ENCODE data around the gene RTRAF.

DNA sequence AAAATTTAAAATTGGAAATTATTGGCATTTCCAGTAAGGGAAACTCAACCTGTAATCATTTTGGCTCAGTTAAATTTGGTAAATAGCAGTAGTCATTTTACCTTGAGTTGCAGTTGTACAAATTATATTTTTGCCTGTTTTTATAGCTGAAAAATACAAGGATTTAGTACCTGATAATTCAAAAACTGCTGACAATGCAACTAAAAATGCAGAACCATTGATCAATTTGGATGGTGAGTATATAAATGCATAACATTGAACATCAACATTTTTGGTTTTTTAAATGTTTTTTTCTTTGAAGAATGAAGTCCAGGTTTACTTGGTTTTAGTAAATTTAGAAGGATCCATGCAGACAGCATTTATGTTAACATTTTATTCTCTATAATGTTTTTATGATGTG, 9.0 kb downstream of the RTRAF start:
- TF ChIP-seq, protein P1, sequence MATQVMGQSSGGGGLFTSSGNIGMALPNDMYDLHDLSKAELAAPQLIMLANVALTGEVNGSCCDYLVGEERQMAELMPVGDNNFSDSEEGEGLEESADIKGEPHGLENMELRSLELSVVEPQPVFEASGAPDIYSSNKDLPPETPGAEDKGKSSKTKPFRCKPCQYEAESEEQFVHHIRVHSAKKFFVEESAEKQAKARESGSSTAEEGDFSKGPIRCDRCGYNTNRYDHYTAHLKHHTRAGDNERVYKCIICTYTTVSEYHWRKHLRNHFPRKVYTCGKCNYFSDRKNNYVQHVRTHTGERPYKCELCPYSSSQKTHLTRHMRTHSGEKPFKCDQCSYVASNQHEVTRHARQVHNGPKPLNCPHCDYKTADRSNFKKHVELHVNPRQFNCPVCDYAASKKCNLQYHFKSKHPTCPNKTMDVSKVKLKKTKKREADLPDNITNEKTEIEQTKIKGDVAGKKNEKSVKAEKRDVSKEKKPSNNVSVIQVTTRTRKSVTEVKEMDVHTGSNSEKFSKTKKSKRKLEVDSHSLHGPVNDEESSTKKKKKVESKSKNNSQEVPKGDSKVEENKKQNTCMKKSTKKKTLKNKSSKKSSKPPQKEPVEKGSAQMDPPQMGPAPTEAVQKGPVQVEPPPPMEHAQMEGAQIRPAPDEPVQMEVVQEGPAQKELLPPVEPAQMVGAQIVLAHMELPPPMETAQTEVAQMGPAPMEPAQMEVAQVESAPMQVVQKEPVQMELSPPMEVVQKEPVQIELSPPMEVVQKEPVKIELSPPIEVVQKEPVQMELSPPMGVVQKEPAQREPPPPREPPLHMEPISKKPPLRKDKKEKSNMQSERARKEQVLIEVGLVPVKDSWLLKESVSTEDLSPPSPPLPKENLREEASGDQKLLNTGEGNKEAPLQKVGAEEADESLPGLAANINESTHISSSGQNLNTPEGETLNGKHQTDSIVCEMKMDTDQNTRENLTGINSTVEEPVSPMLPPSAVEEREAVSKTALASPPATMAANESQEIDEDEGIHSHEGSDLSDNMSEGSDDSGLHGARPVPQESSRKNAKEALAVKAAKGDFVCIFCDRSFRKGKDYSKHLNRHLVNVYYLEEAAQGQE (IDR thresholded peaks at IDR 0.05; ENCODE audit: low read depth) = no peak
- TF ChIP-seq EP300 (IDR thresholded peaks at IDR 0.05; ENCODE audit: borderline replicate concordance) = no peak
- TF ChIP-seq RAD21 (IDR thresholded peaks at IDR 0.05; ENCODE audit: low read depth) = no peak
- TF ChIP-seq FOXM1 (IDR thresholded peaks at IDR 0.05; ENCODE audit: borderline replicate concordance, low read depth) = no peak
- TF ChIP-seq, protein P2, sequence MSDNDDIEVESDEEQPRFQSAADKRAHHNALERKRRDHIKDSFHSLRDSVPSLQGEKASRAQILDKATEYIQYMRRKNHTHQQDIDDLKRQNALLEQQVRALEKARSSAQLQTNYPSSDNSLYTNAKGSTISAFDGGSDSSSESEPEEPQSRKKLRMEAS (IDR thresholded peaks at IDR 0.05) = no peak
- TF ChIP-seq TCF12 (IDR thresholded peaks at IDR 0.05; ENCODE audit: low read depth) = no peak
- TF ChIP-seq TAF1 (IDR thresholded peaks at IDR 0.05; ENCODE audit: low read depth) = no peak
- TF ChIP-seq YY1 (IDR thresholded peaks at IDR 0.05; ENCODE audit: low read depth) = no peak
- TF ChIP-seq, protein P3, sequence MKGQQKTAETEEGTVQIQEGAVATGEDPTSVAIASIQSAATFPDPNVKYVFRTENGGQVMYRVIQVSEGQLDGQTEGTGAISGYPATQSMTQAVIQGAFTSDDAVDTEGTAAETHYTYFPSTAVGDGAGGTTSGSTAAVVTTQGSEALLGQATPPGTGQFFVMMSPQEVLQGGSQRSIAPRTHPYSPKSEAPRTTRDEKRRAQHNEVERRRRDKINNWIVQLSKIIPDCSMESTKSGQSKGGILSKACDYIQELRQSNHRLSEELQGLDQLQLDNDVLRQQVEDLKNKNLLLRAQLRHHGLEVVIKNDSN (IDR thresholded peaks at IDR 0.05) = no peak
- no peak for TF ChIP-seq TEAD4 (IDR thresholded peaks at IDR 0.05)
- TF ChIP-seq CREB1 (IDR thresholded peaks at IDR 0.05; ENCODE audit: low read depth) = no peak
- no peak for TF ChIP-seq CEBPB (IDR thresholded peaks at IDR 0.05)
- TF ChIP-seq NFIC (IDR thresholded peaks at IDR 0.05) = no peak
